Endothelial cell of umbilical vein (primary cell): ENCODE data around the gene NKX1-1. TPM values are rescaled to one million over a fixed set of nuclear protein-coding genes. Genes with fewer than 3 reads are reported as not detected.

Experiments used
- BruUV-seq: library from RNA; stranded (reverse); fragments of 400-500 nt; replicated peaks from 2 replicates; lab custom pipeline; 2021; lab: Mats Ljungman, UMichigan
- CTCF ChIA-PET: fragments of 300-600, 350-600 bp; sonication (Branson Sonifier 250); formaldehyde crosslinking; loops from one replicate; lab custom pipeline; 2021; ENCODE audit warnings: antibody characterized with exemption, inconsistent platforms; lab: Charles Lee
- POLR2A ChIA-PET: fragments of 300-600, 350-600 bp; sonication (Branson Sonifier 250); formaldehyde crosslinking; loops from one replicate; lab custom pipeline; 2021; ENCODE audit warnings: antibody characterized with exemption, inconsistent platforms; lab: Charles Lee
- DNase-seq: peaks from one replicate; pipeline ENCODE4 v3.0.0-alpha.2; 2011; ENCODE audit warnings: low read depth, low spot score
- FAIRE-seq: peaks from 2 replicates; lab custom pipeline; 2011; peaks lifted over from hg19 to GRCh38; lab: Jason Lieb, UNC
- H2AFZ ChIP-seq: 2 replicates; pipeline ENCODE4 v1.6.0; 2012; ENCODE audit warnings: low read depth, low read length, control low read depth, inconsistent platforms
- H3K27ac ChIP-seq: 2 replicates; pipeline ENCODE4 v1.5.1; 2011; ENCODE audit warnings: low read depth, mild to moderate bottlenecking, control low read depth, low read length, moderate library complexity; ENCODE audit not compliant: insufficient read depth
- H3K27me3 ChIP-seq, 2 experiments: 2 replicates each; pipeline versions ENCODE4 v1.6.0 to v1.6.1; 2011; ENCODE audit warnings: low read length in 2 of 2, mixed read lengths in 1 of 2; ENCODE audit not compliant: control insufficient read depth in 2 of 2, insufficient read depth in 2 of 2
- H3K36me3 ChIP-seq, 2 experiments: 2 replicates in 1 of 2; 3 replicates in 1 of 2; pipeline ENCODE4 v1.5.1; 2011; ENCODE audit warnings: low read length in 2 of 2, mild to moderate bottlenecking in 1 of 2, moderate library complexity in 1 of 2; ENCODE audit not compliant: control insufficient read depth in 2 of 2, insufficient read depth in 2 of 2; ENCODE audit errors: extremely low read depth in 1 of 2
- H3K4me1 ChIP-seq: 3 replicates; pipeline ENCODE4 v1.5.1; 2011; ENCODE audit warnings: mild to moderate bottlenecking, low read length; ENCODE audit not compliant: control insufficient read depth, insufficient read depth; ENCODE audit errors: extremely low read depth
- H3K4me2 ChIP-seq: 2 replicates; pipeline ENCODE4 v1.6.1; 2011; ENCODE audit warnings: low read length, control low read depth, mixed read lengths; ENCODE audit not compliant: insufficient read depth
- H3K4me3 ChIP-seq, 3 experiments: fragments of 200-600 bp in 1 of 3; sonication (generic), shearing (Covaris generic) in 1 of 3; replicated peaks in 1 of 3; 2 replicates each; pipeline ENCODE4 v1.5.1; 2011 to 2016; ENCODE audit warnings: control low read depth in 3 of 3, low read length in 3 of 3, mild to moderate bottlenecking in 2 of 3, inconsistent platforms in 1 of 3, low read depth in 1 of 3, moderate library complexity in 1 of 3; ENCODE audit not compliant: insufficient read depth in 1 of 3
- H3K79me2 ChIP-seq: 2 replicates; pipeline ENCODE4 v1.6.0; 2012; ENCODE audit warnings: low read length, inconsistent platforms; ENCODE audit not compliant: control insufficient read depth, insufficient read depth
- H3K9ac ChIP-seq: replicated peaks from 2 replicates; pipeline ENCODE3; 2011; ENCODE audit warnings: low read length, control low read depth; ENCODE audit not compliant: insufficient read depth; ENCODE audit errors: extremely low read depth
- H3K9me1 ChIP-seq: replicated peaks from 3 replicates; pipeline ENCODE4 v1.6.0; 2011; ENCODE audit warnings: mild to moderate bottlenecking, low read length; ENCODE audit not compliant: control insufficient read depth, insufficient read depth; ENCODE audit errors: extremely low read depth
- H3K9me3 ChIP-seq: replicated peaks from 2 replicates; pipeline ENCODE4 v1.5.1; 2012; ENCODE audit warnings: low read length, inconsistent platforms; ENCODE audit not compliant: control insufficient read depth, insufficient read depth
- H4K20me1 ChIP-seq: replicated peaks from 2 replicates; pipeline ENCODE3; 2011; ENCODE audit warnings: mild to moderate bottlenecking, low read length; ENCODE audit not compliant: control insufficient read depth, insufficient read depth; ENCODE audit errors: extremely low read depth
- EZH2 ChIP-seq: IDR thresholded peaks from 2 replicates; pipeline ENCODE4 v1.6.1; 2012; ENCODE audit warnings: borderline replicate concordance, low read depth, mild to moderate bottlenecking, moderate library complexity, low read length, inconsistent platforms; ENCODE audit not compliant: severe bottlenecking
- FOS ChIP-seq: IDR thresholded peaks from 2 replicates; pipeline ENCODE4 v1.6.1; 2011; ENCODE audit warnings: mild to moderate bottlenecking, low read length, moderate library complexity, borderline replicate concordance; ENCODE audit not compliant: insufficient read depth
- GATA2 ChIP-seq: IDR thresholded peaks from 2 replicates; pipeline ENCODE4 v1.7.0; 2011; ENCODE audit warnings: low read depth, mild to moderate bottlenecking, moderate library complexity, mixed read lengths, low read length; ENCODE audit not compliant: insufficient read length, insufficient read depth
- JUN ChIP-seq: IDR thresholded peaks from 2 replicates; pipeline ENCODE4 v1.6.1; 2011; ENCODE audit warnings: borderline replicate concordance, low read depth; ENCODE audit not compliant: insufficient read length, insufficient read depth
- MYC ChIP-seq: IDR thresholded peaks from one replicate; pipeline ENCODE4 v1.6.1; 2011; ENCODE audit warnings: mild to moderate bottlenecking, low read depth, low read length
- POLR2A ChIP-seq: IDR thresholded peaks from 2 replicates; pipeline ENCODE4 v1.6.1; 2012; ENCODE audit warnings: low read depth, mild to moderate bottlenecking, control low read depth, low read length
- POLR2AphosphoS5 ChIP-seq: IDR thresholded peaks from 2 replicates; pipeline ENCODE4 v1.6.1; 2012; ENCODE audit warnings: low read depth, mild to moderate bottlenecking, control low read depth, low read length, moderate library complexity; ENCODE audit not compliant: insufficient read depth
- dilution Hi-C: fragments of 300-500 bp; cut with MboI; formaldehyde crosslinking; loops from one replicate; pipeline ENCODE4 v1.15.0; 2019; ENCODE audit warnings: low sequenced_read_pairs; ENCODE audit not compliant: extremely low pct_ligation_motif_present
- intact Hi-C: fragments of 100-400 bp; cut with micrococcal nuclease; formaldehyde crosslinking; loops from one replicate; pipeline ENCODE4 v1.10.0; 2022
- polyA plus RNA-seq, 4 experiments: library from polyadenylated mRNA; depleted of rRNA in 3 of 4; stranded (reverse) in 3 of 4; unstranded in 1 of 4; fragments of >200 nt; gene quantifications; 2 replicates each; pipeline versions ENCODE4 v1.2.1 to v1.2.3, GENCODE V29; 2011 to 2012; ENCODE audit warnings: missing spikeins in 1 of 4
- total RNA-seq: library from RNA; stranded (reverse); gene quantifications from 2 replicates; pipeline ENCODE4 v1.2.3, GENCODE V29; 2021
- TF ChIP-seq, protein P1 (sequence below): IDR thresholded peaks from 2 replicates; pipeline ENCODE4 v1.6.1; 2011; ENCODE audit not compliant: insufficient read depth, insufficient read length
- TF ChIP-seq, protein P2 (sequence below), 2 donors: IDR thresholded peaks; 1 replicate in 1 of 2; 2 replicates in 1 of 2; pipeline ENCODE4 v1.5.1; 2011; ENCODE audit warnings: low read length in 2 of 2, mild to moderate bottlenecking in 2 of 2, moderate library complexity in 2 of 2, control low read depth in 1 of 2, inconsistent platforms in 1 of 2, low read depth in 1 of 2; ENCODE audit not compliant: insufficient read depth in 1 of 2; ENCODE audit errors: extremely low read depth in 1 of 2

NKX1-1 gene
- total and polyA plus RNA-seq, 2 donors (not counting 3 experiments of a cell fraction or from before 2014, with no cell fraction given): not detected

DNA sequence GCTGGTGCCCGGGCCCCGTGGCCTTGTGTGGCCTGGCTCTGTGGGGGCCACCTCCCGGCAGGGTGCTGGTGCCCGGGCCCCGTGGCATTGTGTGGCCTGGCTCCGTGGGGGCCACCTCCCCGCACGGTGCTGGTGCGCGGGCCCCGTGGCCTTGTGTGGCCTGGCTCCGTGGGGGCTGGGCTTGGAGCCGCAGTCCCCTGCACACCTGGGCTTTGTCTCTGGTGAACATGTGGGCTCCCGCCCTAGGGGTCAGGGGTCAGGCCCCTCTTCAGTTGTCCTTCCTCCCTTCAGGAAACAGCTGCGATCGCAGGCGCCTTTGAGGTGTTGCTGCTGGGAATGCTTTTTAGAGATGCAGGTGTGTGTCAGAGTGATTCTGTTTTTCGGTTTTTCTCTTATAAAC lies 42.0 kb downstream of the NKX1-1 start:
- H4K20me1 ChIP-seq: no peaks in the 10 kb centered on the region
- ChIA-PET POLR2A (no interaction called here), CTCF (interaction anchor here (1.2 to 1.4 kb wide), 3 partner anchors 8 to 266 kb away, joined by 3 to 9 read pairs (median 7); no protein-coding TSS in a partner anchor)

More for the DNA sequence above, 42.0 kb downstream of the NKX1-1 start:
- no TSS peak for BruUV-seq
- FAIRE-seq: no peak
- Histone ChIP-seq H3K27me3 (no peaks in the 10 kb centered on the region), H3K4me1 (no peaks in the 10 kb centered on the region), H3K79me2 (no peaks in the 10 kb centered on the region), H3K4me3 (no peak overlapping the region), H3K9me3 (no peaks in the 10 kb centered on the region), H3K36me3 (no peaks in the 10 kb centered on the region), H3K9me1 (no peaks in the 10 kb centered on the region), H3K4me2 (no peak overlapping the region), H3K27ac (no peak overlapping the region), H2AFZ (no peak overlapping the region), H3K9ac (no peak overlapping the region)
- intact Hi-C loops: no loop called here
- dilution Hi-C loops: no loop called here
- DNase-seq: no peak
- no peak for TF ChIP-seq MYC
- no peak for TF ChIP-seq POLR2AphosphoS5
- no peak for TF ChIP-seq JUN
- TF ChIP-seq, protein P1, sequence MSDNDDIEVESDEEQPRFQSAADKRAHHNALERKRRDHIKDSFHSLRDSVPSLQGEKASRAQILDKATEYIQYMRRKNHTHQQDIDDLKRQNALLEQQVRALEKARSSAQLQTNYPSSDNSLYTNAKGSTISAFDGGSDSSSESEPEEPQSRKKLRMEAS: no peak
- TF ChIP-seq, protein P2, sequence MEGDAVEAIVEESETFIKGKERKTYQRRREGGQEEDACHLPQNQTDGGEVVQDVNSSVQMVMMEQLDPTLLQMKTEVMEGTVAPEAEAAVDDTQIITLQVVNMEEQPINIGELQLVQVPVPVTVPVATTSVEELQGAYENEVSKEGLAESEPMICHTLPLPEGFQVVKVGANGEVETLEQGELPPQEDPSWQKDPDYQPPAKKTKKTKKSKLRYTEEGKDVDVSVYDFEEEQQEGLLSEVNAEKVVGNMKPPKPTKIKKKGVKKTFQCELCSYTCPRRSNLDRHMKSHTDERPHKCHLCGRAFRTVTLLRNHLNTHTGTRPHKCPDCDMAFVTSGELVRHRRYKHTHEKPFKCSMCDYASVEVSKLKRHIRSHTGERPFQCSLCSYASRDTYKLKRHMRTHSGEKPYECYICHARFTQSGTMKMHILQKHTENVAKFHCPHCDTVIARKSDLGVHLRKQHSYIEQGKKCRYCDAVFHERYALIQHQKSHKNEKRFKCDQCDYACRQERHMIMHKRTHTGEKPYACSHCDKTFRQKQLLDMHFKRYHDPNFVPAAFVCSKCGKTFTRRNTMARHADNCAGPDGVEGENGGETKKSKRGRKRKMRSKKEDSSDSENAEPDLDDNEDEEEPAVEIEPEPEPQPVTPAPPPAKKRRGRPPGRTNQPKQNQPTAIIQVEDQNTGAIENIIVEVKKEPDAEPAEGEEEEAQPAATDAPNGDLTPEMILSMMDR (IDR thresholded peaks at IDR 0.05; ENCODE audit: extremely low read depth in 1 of 2, insufficient read depth in 1 of 2, low read depth in 1 of 2, low read length in 2 of 2): no peak
- TF ChIP-seq GATA2: no peak
- TF ChIP-seq POLR2A: no peak
- TF ChIP-seq FOS: no peak
- TF ChIP-seq EZH2: no peak
